ENCODE measurements around the gene LSAMP.

GRCh38 chr3:116166121-116166520, 279.2 kb downstream of the LSAMP start:
- TF ChIP-seq CTCF (IDR thresholded peaks at IDR 0.05; ENCODE audit: low read depth, low read length) (no peak), EZH2phosphoT487 (IDR thresholded peaks at IDR 0.05; ENCODE audit: low read depth) (no peak)
